Measurements from ENCODE around the gene DDX23.
"Not testable (repeated sequence)": the region's sequence is repeated elsewhere in the genome, so short reads cannot be mapped to it uniquely, and the experiment has no call there.

DDX23 gene

GRCh38 chr12:48862760-48863159, 10.8 kb upstream of the DDX23 start:
- H3K27me3 ChIP-seq (ENCODE audit: control insufficient read depth in 1 of 2, insufficient read depth in 1 of 2, low read length in 2 of 2), result peaks cover 45 to 48% of the 10 kb centered on the region in 2 experiments

GRCh38 chr12:48861111-48861510, 9.1 kb upstream of the DDX23 start:
- H2BK15ac ChIP-seq (ENCODE audit: low read depth, poor library complexity, severe bottlenecking), result no peak overlapping the region
- no peak overlapping the region for H2BK12ac ChIP-seq (ENCODE audit: low read length in 2 of 2)
- no peak overlapping the region for H3K9ac ChIP-seq (ENCODE audit: low read length)
- H3K4me3 ChIP-seq (ENCODE audit: insufficient read depth in 1 of 2, low read depth in 1 of 2, low read length in 2 of 2), result no peak overlapping the region
- no peak overlapping the region for H2BK120ac ChIP-seq (ENCODE audit: low read depth, low read length)
- DNase-seq, result no peak
- H3K14ac ChIP-seq (ENCODE audit: low read length in 2 of 2), result no peak overlapping the region
- H4K8ac ChIP-seq (ENCODE audit: low read length), result no peak overlapping the region
- no peak overlapping the region for H3K27ac ChIP-seq (ENCODE audit: low read length, poor library complexity, severe bottlenecking)
- peaks cover 9% of the 10 kb centered on the region for H3K4me1 ChIP-seq (ENCODE audit: control insufficient read depth, insufficient read depth, low read depth, low read length)
- no peak overlapping the region for H3K4ac ChIP-seq (ENCODE audit: low read depth in 1 of 2, low read length in 2 of 2)
- no peaks in the 10 kb centered on the region for H3K79me1 ChIP-seq (replicated peaks; ENCODE audit: low read length, poor library complexity, severe bottlenecking)
- no peak overlapping the region for H2BK5ac ChIP-seq (ENCODE audit: low read depth, low read length, poor library complexity, severe bottlenecking)
- no peak overlapping the region for H3K18ac ChIP-seq (ENCODE audit: low read depth in 1 of 2, low read length in 2 of 2)
- H3K27me3 ChIP-seq (ENCODE audit: control insufficient read depth in 1 of 2, insufficient read depth in 1 of 2, low read length in 2 of 2), result peaks cover 57 to 60% of the 10 kb centered on the region in 2 experiments
- 60% methylated on average over 2 of the region's 2 CpGs for WGBS
- no peak overlapping the region for H4K91ac ChIP-seq (ENCODE audit: low read length)
- H3K4me2 ChIP-seq (ENCODE audit: low read length, poor library complexity, severe bottlenecking), result no peak overlapping the region
- H2AK5ac ChIP-seq (ENCODE audit: low read length, severe bottlenecking), result no peak overlapping the region
- no peak overlapping the region for H2AFZ ChIP-seq (ENCODE audit: low read depth, low read length)
- no peaks in the 10 kb centered on the region for H3K9me3 ChIP-seq (ENCODE audit: control insufficient read depth, low read length)
- H3K36me3 ChIP-seq (ENCODE audit: control insufficient read depth in 1 of 2, insufficient read depth in 2 of 2, low read depth in 1 of 2, low read length in 2 of 2), result no peaks in the 10 kb centered on the region
- no peak overlapping the region for H3K23ac ChIP-seq (ENCODE audit: low read length in 2 of 2)

More at GRCh38 chr12:48862760-48863159, 10.8 kb upstream of the DDX23 start:
- Histone ChIP-seq H3K4ac (ENCODE audit: low read depth in 1 of 2, low read length in 2 of 2) (no peak overlapping the region), H3K4me1 (ENCODE audit: control insufficient read depth, insufficient read depth, low read depth, low read length) (peaks cover 9% of the 10 kb centered on the region), H3K27ac (ENCODE audit: low read length, poor library complexity, severe bottlenecking) (no peak overlapping the region), H3K14ac (ENCODE audit: low read length in 2 of 2) (no peak overlapping the region), H4K8ac (ENCODE audit: low read length) (no peak overlapping the region), H3K9me3 (ENCODE audit: control insufficient read depth, low read length) (no peaks in the 10 kb centered on the region), H2BK5ac (ENCODE audit: low read depth, low read length, poor library complexity, severe bottlenecking) (no peak overlapping the region), H3K18ac (ENCODE audit: low read depth in 1 of 2, low read length in 2 of 2) (no peak overlapping the region), H3K23ac (ENCODE audit: low read length in 2 of 2) (no peak overlapping the region), H2BK15ac (ENCODE audit: low read depth, poor library complexity, severe bottlenecking) (no peak overlapping the region), H2BK12ac (ENCODE audit: low read length in 2 of 2) (no peak overlapping the region), H3K4me3 (ENCODE audit: insufficient read depth in 1 of 2, low read depth in 1 of 2, low read length in 2 of 2) (no peak overlapping the region), H3K4me2 (ENCODE audit: low read length, poor library complexity, severe bottlenecking) (no peak overlapping the region), H4K91ac (ENCODE audit: low read length) (no peak overlapping the region), H2AFZ (ENCODE audit: low read depth, low read length) (no peak overlapping the region), H2BK120ac (ENCODE audit: low read depth, low read length) (no peak overlapping the region), H3K9ac (ENCODE audit: low read length) (no peak overlapping the region), H2AK5ac (ENCODE audit: low read length, severe bottlenecking) (no peak overlapping the region), H3K79me1 (replicated peaks; ENCODE audit: low read length, poor library complexity, severe bottlenecking) (no peaks in the 10 kb centered on the region), H3K36me3 (ENCODE audit: control insufficient read depth in 1 of 2, insufficient read depth in 2 of 2, low read depth in 1 of 2, low read length in 2 of 2) (no peaks in the 10 kb centered on the region)
- no peak for DNase-seq
- 76% methylated on average over 5 of the region's 5 CpGs for WGBS

DNA sequence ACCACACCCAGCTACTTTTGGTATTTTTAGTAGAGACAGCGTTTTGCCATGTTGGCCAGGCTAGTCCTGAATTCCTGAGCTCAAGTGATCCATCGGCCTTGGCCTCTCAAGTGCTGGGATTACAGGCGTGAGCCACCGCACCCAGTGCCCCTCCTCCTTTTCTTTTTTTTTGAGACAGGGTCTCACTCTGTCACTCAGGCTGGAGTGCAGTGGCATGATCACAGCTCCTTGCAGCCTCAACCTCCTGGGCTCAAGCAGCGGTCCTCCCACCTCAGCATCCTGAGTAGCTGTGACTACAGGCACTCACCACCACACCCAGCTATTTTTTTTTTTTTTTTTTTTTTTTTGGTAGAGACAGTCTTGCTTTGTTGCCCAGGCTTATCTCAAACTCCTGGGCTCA, 8.3 kb upstream of the DDX23 start:
- not testable (repeated sequence) for H3K4me3 ChIP-seq (ENCODE audit: insufficient read depth in 1 of 2, low read depth in 1 of 2, low read length in 2 of 2); H3K23ac ChIP-seq (ENCODE audit: low read length in 2 of 2); H3K27ac ChIP-seq (ENCODE audit: low read length, poor library complexity, severe bottlenecking); H3K4ac ChIP-seq (ENCODE audit: low read depth in 1 of 2, low read length in 2 of 2); H3K14ac ChIP-seq (ENCODE audit: low read length in 2 of 2); H2BK5ac ChIP-seq (ENCODE audit: low read depth, low read length, poor library complexity, severe bottlenecking); H3K36me3 ChIP-seq (ENCODE audit: control insufficient read depth in 1 of 2, insufficient read depth in 2 of 2, low read depth in 1 of 2, low read length in 2 of 2); H2AK5ac ChIP-seq (ENCODE audit: low read length, severe bottlenecking); H3K79me1 ChIP-seq (replicated peaks; ENCODE audit: low read length, poor library complexity, severe bottlenecking); H3K9ac ChIP-seq (ENCODE audit: low read length); H3K9me3 ChIP-seq (ENCODE audit: control insufficient read depth, low read length); H2BK120ac ChIP-seq (ENCODE audit: low read depth, low read length); H4K8ac ChIP-seq (ENCODE audit: low read length); DNase-seq; H2BK12ac ChIP-seq (ENCODE audit: low read length in 2 of 2); H4K91ac ChIP-seq (ENCODE audit: low read length); H2BK15ac ChIP-seq (ENCODE audit: low read depth, poor library complexity, severe bottlenecking); H3K18ac ChIP-seq (ENCODE audit: low read depth in 1 of 2, low read length in 2 of 2); H3K4me2 ChIP-seq (ENCODE audit: low read length, poor library complexity, severe bottlenecking); H2AFZ ChIP-seq (ENCODE audit: low read depth, low read length); H3K4me1 ChIP-seq (ENCODE audit: control insufficient read depth, insufficient read depth, low read depth, low read length)
- H3K27me3 ChIP-seq (ENCODE audit: control insufficient read depth in 1 of 2, insufficient read depth in 1 of 2, low read length in 2 of 2), result peaks cover 56 to 58% of the 10 kb centered on the region in 2 experiments
- WGBS, result 91% methylated on average over 4 of the region's 5 CpGs

DNA sequence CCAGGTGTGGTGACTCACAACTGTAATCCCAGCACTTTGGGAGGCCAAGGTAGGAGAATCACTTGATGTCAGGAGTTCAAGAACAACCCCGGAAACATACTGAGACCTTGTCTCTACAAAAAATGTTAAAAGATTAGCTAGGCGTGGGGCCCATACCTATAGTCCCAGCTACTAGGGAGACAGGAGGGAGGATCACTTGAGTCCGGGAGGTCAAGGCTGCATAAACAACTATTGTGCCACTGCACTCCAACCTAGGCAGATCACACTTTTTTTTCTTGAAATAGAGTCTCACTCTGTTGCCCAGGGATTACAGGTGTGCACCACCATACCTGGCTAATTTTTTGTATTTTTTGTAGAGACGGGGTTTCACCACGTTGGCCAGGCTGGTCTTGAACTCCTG, 7.6 kb upstream of the DDX23 start:
- no peak overlapping the region for H2BK5ac ChIP-seq (ENCODE audit: low read depth, low read length, poor library complexity, severe bottlenecking)
- H3K27me3 ChIP-seq (ENCODE audit: control insufficient read depth in 1 of 2, insufficient read depth in 1 of 2, low read length in 2 of 2), result peaks cover 50 to 52% of the 10 kb centered on the region in 2 experiments
- WGBS, result 93% methylated on average over 5 of the region's 5 CpGs

More for the DNA sequence above, 7.6 kb upstream of the DDX23 start:
- H3K79me1 ChIP-seq (replicated peaks; ENCODE audit: low read length, poor library complexity, severe bottlenecking), result no peaks in the 10 kb centered on the region
- no peaks in the 10 kb centered on the region for H3K4me1 ChIP-seq (ENCODE audit: control insufficient read depth, insufficient read depth, low read depth, low read length)
- no peak overlapping the region for H2BK12ac ChIP-seq (ENCODE audit: low read length in 2 of 2)
- H3K4me2 ChIP-seq (ENCODE audit: low read length, poor library complexity, severe bottlenecking), result no peak overlapping the region
- no peak overlapping the region for H2BK15ac ChIP-seq (ENCODE audit: low read depth, poor library complexity, severe bottlenecking)
- no peak overlapping the region for H2AK5ac ChIP-seq (ENCODE audit: low read length, severe bottlenecking)
- H4K8ac ChIP-seq (ENCODE audit: low read length), result no peak overlapping the region
- H3K36me3 ChIP-seq (ENCODE audit: control insufficient read depth in 1 of 2, insufficient read depth in 2 of 2, low read depth in 1 of 2, low read length in 2 of 2), result no peaks in the 10 kb centered on the region
- no peak overlapping the region for H3K18ac ChIP-seq (ENCODE audit: low read depth in 1 of 2, low read length in 2 of 2)
- no peak overlapping the region for H3K4ac ChIP-seq (ENCODE audit: low read depth in 1 of 2, low read length in 2 of 2)
- H3K14ac ChIP-seq (ENCODE audit: low read length in 2 of 2), result no peak overlapping the region
- no peak overlapping the region for H4K91ac ChIP-seq (ENCODE audit: low read length)
- no peak overlapping the region for H3K9ac ChIP-seq (ENCODE audit: low read length)
- no peak overlapping the region for H3K4me3 ChIP-seq (ENCODE audit: insufficient read depth in 1 of 2, low read depth in 1 of 2, low read length in 2 of 2)
- no peak for DNase-seq
- no peak overlapping the region for H3K27ac ChIP-seq (ENCODE audit: low read length, poor library complexity, severe bottlenecking)
- no peak overlapping the region for H3K23ac ChIP-seq (ENCODE audit: low read length in 2 of 2)
- H3K9me3 ChIP-seq (ENCODE audit: control insufficient read depth, low read length), result no peaks in the 10 kb centered on the region
- H2AFZ ChIP-seq (ENCODE audit: low read depth, low read length), result no peak overlapping the region
- H2BK120ac ChIP-seq (ENCODE audit: low read depth, low read length), result no peak overlapping the region
